DND-41 (cell line): Measurements from ENCODE around the gene DIS3L2.

Experiments
- EZH2 ChIP-seq: IDR thresholded peaks from 3 replicates; pipeline ENCODE4 v1.6.1; 2012; ENCODE audit warnings: borderline replicate concordance, low read depth, mild to moderate bottlenecking, moderate library complexity, low read length, inconsistent platforms; ENCODE audit not compliant: severe bottlenecking
- TF ChIP-seq, protein P1 (sequence below): IDR thresholded peaks from 2 replicates; pipeline ENCODE4 v1.5.1; 2012; ENCODE audit warnings: borderline replicate concordance, low read length, moderate library complexity, mild to moderate bottlenecking; ENCODE audit not compliant: poor library complexity, severe bottlenecking; ENCODE audit errors: extremely low read depth

DNA sequence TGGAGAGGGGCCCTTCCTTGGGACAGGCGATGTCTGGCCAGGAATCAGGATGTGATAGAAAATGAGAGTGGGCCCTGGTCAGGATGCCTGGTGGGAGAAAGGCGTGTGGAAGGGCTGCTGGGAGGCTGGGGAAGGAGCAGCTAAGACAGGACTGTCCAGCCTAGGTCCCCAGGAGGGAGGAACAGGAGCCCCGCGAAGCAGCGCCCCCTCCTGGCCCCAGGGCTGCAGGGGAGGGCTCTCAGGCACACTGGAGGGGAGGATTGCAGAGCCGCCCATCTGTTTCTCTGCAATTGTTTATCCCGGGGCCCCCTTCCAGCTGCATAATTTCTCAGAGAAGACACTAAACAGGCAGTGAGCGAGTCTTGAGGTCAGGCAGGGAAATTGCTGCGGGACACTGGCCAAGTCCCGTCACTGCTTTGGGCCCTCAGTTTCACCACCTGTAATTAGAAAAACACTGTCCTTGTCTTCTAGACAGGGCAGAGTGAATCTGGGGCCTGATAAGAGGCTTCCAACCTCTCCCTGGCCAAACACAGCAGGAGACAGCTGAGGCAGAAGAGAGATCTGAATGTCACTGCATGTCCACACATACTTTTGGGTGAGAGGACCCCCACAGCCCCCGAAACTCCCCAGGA lies 31.4 kb upstream of the DIS3L2 start:
- TF ChIP-seq, protein P1, sequence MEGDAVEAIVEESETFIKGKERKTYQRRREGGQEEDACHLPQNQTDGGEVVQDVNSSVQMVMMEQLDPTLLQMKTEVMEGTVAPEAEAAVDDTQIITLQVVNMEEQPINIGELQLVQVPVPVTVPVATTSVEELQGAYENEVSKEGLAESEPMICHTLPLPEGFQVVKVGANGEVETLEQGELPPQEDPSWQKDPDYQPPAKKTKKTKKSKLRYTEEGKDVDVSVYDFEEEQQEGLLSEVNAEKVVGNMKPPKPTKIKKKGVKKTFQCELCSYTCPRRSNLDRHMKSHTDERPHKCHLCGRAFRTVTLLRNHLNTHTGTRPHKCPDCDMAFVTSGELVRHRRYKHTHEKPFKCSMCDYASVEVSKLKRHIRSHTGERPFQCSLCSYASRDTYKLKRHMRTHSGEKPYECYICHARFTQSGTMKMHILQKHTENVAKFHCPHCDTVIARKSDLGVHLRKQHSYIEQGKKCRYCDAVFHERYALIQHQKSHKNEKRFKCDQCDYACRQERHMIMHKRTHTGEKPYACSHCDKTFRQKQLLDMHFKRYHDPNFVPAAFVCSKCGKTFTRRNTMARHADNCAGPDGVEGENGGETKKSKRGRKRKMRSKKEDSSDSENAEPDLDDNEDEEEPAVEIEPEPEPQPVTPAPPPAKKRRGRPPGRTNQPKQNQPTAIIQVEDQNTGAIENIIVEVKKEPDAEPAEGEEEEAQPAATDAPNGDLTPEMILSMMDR, result peak; percentile 52
- TF ChIP-seq EZH2, result no peak
